Measurements from ENCODE around the gene PRKCZ.

The PRKCZ gene

DNA sequence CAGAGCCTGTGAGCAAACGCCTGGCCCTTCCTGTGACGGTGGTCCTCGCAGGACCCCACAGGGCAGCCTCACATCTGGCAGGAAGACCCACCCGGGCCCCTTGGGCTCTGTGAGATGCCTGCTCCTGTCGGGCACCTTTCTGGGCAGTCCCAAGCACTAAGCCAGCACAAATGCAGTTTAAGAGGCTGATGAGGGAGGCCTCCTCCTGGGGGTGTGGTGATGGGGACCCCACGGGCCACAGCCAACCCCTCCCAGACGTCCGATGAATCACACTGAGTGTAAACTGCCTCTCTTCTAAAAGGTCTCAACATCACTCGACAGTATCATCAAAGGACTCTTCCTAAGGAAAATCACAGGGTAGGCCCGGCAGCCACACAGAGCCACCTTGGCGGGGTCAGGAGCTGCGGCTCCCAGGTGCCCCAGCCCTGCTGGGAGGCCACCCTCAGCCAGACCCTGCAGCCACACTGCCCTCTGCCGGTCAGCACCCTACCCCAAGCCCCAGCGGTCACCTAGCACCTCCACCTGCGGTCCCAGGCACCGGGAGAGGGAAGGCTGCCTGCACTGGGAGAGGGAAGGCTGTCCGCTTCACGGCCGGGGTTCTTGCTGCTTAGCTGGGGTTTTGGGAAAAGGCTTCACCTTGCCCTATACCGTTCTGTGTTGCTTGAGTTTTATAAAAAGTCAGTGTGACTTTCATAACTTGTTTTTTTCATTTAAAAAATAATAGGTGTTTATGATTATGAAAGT, 3.9 kb upstream of the PRKCZ start:
- DNase-seq (ENCODE audit: low read depth in 2 of 2), result no peak

DNA sequence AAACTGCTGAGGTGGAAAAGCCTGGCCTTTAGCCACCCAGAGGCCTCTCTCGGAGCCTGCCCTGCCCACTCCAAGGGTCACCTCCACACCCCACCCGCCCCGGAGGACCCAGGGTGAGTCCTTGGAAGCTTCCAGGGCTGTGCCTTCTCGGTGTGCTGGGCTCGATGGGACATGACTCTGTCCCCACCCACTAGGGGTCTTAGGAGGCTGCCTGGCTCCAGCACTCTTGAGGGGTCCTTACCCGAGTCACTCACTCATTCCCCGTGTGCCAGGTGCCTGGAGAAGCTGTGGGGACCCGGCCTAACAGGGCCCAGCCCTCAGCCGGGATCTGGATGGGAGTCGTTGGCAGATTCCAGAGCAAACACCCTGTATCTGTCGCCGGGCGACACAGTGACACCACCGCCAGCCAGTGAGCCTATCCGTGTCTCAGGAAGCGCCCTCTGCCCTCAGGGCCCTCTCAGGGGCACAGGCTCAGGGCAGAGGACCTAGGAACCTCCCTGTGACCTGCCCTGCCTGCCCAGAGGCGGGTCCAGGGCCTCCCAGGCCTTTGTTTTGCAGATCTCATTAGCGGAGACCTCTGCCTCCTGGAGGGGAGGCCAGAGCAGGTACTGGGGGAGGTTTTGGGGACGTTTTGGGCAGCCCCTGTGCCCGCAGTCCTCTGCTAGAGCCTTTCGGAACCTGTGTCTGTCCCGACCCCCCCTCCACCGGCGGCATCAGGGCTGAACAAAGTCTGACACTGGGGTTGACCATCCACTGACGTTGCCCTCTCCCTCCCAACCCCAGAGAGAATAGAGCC, 3.1 kb upstream of the PRKCZ start:
- DNase-seq (ENCODE audit: low read depth in 2 of 2), result no peak

DNA sequence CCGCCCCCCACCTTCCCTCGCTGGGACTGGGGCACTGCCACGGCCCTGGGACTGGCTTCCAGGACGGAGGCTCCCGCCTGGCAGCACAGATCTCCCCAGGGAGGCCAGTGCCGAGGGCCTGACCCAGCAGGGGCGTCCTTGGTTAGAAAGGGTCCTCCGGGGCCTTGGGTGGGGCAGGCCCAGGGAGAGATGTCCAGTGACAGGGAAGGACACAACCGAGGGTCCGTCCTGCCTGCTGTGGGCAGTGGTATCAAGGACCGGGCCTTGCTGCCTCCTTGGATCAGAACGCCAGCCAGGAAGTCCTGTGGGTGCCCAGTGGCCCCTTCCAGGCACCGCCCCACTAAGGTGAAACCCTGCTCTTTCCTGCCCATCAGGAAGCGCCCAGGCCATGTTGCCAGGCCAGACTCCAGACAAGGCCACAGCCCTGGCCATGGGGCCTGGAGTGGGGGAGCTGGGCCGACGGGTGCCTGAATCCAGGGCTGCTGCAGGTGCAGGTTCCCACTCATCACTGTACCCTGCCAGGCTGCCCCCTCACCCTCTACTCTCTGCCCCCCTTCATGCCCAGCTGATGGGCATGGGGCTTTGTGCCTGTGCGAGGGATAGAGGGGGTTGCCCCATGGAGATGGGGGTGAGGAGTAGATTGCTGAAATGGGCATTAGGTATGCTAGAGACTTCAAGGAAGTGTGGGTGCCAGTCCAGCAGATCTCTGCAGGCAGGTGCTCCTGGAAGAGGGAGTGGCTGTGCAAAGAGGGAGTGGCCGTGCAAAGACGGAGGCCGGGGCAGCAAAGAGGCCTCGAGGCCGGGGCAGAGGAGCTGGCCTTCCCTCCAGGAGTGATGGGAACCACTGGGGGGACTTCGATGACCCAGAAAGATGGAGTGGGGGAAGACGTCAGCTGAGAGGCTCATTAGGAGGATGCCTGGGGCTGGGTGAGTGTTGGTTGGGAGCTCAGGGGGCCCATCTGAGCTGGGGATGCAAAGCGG, 2.2 kb upstream of the PRKCZ start:
- no peak for DNase-seq (ENCODE audit: low read depth in 2 of 2)

DNA sequence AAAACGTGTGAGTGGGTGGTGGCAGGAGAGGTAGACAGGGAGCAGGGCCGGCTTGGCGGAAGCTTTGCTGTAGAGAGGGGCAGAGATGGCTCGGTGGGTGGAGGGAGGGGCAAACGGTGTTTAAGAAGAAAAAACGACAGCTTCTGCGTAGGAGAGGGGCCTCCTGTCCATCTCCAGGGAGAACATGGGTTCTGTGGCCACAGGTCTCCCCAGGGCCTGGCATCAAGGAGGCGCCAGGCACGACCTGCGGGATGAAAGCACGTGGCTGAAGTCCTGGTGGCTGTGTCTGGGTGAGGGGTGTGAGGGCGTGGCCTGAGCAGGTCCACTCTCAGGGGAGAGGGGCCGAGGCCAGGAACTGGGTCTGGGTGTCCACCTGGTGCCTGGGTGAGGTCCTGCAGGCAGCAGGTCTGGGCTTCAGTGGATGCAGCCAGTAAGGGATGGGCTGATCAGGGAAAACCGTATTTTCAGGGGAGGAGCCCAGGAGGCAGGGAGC, 940 bp upstream of the PRKCZ start:
- DNase-seq (ENCODE audit: low read depth in 2 of 2), result no peak

DNA sequence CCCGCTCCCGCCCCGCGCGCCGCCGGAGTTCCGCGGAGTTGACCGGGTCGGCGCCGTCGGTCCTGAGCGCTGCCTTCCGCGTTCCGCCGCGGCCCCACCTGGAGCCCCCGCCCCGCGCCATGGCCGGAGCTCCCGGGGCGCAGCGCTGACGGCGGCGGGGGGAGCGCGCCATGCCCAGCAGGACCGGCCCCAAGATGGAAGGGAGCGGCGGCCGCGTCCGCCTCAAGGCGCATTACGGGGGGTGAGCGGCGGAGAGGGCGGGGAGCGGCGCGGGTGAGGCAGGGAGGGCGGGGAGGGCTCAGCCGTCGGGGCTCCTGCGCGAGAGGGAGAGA, 216 bp downstream of the PRKCZ start:
- DNase-seq (ENCODE audit: low read depth in 2 of 2), result no peak

DNA sequence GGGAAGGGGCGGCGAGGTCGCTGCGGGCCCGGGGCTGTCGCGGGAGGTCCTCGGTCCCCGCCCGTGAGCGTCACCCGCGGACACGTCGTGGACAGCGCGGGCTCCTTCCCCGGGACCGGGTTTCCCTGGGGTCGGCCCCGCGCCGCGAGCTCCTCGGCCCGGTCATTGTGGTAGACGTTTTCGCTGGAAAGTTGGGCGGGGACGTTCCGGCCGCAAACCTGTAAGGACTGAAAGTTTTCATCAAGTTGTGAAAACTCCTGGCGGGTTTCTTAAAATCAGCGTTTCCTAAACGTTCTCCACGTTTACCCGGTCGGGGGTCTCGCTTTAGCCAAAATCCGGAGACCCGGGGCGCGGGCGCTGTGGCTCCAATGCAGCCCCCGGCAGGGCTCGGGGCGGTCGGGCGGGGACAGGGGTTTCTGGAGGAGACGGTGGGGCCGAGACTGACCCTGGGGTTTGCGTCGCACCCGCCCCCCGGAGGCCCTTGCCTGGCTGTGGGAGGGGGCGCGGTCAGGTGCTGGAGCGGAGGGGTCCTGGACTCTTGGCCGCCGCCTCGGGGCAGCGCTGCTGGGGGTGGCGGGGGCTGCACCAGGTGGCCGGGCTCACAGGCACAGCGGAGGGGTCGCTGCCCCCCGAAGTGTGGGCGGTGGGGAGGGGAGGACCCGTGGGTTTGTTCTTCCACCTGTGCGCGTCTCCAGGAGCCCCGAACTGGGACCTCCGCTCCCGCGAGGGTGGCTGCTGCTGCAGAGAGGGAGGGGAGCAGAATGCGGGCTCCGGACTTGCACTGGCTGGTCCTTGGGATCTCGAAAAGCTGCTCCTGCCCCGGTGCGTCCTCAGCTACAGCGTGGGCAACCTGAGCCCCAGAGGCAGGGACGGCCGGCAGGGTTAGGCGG, 827 bp downstream of the PRKCZ start:
- DNase-seq (ENCODE audit: low read depth in 2 of 2), result no peak

DNA sequence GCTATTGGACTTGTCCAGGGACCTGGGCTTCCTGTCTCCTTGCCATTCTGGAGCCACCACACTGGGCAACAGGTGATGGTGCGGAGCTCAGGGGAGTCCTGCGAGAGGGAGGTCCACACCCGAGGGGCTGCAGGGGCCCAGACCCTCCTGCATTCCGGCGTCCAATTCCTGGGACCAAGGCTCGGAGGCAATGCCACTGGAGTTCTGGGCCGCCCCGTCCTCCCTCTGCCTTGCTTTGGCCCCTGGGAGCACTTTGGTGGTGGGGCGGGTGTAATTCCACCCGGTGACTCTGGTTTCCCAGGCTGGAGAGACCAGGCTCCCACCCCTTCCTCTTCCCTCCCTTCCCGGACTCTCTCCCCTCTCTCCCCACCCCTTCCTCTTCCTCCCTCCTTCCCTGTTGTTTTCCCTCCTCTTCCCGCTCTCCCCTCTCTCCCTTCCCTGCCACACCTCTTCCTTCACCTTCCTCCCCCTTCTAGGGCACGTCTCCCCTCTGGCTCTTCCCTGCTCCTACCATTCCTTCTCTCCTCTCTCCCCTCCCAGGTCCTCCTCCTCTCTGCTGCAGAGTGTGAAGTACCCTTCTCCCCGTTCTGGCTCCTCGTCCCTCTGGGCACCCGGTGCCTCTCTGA, 2.0 kb downstream of the PRKCZ start:
- DNase-seq (ENCODE audit: low read depth in 2 of 2), result no peak

DNA sequence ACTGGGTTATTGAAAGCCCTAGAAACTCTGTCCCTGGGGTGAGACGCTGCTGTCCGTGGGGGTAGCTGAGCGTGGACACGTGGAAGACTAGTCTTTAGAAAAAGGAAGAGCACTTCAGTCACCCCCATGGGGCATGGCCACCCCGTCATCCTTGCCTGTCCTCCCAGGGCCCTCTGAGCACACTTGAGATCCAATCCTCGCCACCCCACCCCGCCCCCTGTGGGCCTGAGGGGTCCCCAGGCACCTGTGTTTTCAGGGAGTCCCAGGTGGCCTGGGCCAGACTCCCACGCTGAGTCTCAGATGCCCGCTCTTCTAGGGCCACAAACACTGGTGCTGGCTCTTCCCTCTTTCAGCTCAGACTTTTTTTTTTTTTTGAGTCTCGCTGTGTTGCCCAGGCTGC, 2.5 kb downstream of the PRKCZ start:
- no peak for DNase-seq (ENCODE audit: low read depth in 2 of 2)

DNA sequence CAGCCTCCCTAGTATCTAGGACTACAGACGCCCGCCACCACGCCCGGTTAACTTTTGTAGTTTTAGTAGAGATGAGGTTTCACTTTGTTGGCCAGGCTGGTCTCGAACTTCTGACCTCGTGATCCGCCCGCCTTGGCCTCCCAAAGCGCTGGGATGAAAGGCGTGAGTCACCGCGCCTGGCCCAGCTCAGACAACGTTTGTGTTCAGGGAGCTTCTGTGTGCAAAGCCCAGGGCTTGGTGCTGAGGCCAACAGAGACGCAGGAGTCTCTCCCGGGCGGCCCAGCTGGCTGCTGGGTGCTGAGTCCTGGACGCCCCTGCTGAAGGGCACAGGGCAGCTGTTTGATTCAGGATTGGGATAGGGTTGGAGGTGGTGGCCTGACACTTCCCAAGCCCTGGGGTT, 3.0 kb downstream of the PRKCZ start:
- DNase-seq (ENCODE audit: low read depth in 2 of 2), result no peak

DNA sequence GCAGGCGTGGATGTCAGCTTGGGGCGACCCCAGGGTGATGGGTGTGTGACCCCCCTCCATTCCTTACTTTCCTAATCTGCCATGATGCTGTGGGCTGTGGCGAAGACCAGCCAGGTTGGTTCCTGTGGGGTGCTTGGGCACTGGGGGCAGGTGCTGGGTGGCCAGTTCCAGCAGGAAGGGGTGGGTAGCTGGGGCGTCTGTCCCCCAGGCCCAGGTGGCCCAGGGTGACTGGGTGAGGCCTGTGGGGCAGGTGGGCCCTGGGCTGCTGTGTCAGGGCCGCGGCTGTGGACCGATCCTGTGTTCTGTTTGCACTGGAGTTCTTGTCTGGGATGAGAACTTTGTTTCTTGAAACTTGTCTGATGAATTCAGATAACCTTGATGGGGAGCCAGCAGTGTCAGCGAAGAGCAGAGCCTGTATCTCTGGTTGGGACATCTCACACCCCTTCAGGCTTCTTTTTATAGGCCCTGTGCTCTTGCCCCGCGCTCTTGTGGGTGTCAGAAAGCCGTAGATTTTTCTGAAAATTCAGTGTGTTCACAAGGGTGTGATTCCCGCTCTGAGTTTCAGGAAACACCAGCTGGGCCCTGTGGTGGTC, 3.7 kb downstream of the PRKCZ start:
- no peak for DNase-seq (ENCODE audit: low read depth in 2 of 2)

DNA sequence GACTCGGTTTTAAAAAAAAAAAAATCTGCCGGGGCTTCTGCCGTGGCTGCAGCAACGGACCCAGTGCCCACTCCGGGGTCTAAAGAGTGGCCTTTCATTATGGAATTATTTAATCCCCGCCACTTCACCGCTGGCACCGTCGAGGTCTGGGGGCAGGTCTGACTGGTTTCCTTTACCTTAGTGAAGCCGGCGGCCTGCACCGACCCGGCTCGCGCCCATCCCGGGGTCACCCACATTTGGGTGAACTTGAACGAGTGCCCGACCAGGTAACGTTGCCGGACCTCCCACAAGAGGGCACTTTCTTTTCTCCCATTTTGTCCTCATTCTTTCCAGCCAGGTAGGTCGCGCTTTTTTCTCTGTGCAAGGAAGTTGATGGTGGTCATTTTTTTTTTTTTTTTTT, 4.3 kb downstream of the PRKCZ start:
- DNase-seq (ENCODE audit: low read depth in 2 of 2), result no peak

DNA sequence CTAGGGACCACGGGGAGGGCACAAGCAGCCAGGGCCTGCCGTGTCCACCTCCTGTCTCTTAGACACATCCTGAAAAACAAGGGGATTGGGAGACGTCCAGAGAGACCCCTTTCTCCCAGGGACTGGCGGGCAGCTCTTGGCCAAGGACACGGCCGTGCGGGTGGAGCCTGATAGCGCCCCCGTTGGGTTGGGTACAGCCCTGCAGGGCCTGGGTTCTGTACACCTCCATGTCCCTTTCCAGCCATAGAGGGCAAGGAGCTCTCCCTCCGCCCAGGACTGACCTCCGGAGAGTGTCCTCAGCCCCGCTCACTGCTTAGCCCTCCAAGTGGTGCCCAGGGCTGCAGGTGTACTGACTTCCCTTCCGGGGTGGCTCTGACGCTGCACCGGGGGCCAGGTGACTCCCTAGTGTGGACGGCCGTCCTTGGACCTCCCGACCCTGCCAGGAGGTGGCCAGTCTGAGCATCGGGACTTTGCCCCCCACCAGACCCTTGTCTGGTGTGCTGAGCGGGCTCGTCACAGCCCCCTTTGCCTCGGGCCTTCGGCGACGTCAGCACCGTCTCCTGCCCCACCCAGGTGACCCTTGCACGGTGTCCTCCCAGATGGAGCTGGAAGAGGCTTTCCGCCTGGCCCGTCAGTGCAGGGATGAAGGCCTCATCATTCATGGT, 5.8 kb downstream of the PRKCZ start:
- no peak for DNase-seq (ENCODE audit: low read depth in 2 of 2)

DNA sequence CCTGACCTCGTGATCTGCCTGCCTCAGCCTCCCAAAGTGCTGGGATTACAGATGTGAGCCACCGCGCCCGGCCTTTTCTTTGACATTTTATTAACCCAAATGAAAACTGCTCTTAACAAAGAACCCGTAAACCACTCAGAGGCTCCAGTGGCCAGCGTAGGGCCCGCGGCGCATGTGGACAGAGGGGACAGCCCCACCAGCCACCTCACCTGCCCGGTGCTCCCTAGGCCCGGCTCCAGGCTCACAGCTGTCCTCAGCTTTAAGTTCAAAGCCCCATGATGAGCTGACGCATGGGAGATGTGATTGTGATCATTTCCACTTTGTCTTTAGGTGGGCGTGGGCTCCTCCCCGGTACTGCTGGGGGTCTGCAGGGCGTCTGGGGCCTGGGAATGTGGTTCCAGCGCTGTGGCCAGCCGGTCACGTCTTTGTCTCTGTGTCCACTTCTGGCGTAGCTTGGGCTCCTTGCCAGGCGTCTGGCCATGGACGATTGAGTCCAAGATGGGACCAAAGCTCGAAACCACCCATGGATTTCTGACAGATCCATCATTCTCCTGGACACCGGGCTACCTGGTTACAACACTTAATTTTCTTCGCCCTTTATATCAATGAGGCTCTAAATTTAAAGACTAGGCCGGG, 6.9 kb downstream of the PRKCZ start:
- no peak for DNase-seq (ENCODE audit: low read depth in 2 of 2)

DNA sequence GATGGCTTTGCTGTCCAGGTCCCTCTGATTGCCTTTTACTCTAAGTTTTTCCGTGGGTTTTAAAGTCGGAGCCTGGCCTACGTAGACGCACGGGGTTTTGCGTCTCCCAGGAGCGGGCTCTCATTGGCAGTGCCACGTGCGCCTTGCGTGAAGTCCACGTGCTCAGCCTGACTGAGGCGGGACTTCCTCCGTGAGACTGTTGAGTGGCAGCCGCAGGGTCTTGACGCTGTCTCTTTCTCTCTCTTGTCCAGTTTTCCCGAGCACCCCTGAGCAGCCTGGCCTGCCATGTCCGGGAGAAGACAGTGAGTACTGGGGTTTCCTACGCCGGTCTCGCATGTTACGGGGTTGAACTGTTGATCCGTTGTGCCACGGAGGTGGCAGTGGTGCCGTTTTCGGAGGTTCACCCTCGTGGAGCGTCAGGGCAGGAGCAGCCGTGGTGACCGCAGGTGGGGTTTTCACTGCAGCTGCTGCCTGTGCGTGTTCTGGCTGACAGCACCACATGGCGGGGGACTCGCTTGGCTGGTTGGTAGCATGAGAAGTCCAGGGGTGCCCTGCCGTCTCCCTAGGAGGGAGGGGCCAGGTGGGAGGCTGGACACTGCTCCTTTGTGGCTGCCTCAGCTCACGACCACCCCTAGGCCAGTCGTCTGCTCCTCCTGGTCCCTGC, 9.2 kb downstream of the PRKCZ start:
- no peak for DNase-seq (ENCODE audit: low read depth in 2 of 2)

DNA sequence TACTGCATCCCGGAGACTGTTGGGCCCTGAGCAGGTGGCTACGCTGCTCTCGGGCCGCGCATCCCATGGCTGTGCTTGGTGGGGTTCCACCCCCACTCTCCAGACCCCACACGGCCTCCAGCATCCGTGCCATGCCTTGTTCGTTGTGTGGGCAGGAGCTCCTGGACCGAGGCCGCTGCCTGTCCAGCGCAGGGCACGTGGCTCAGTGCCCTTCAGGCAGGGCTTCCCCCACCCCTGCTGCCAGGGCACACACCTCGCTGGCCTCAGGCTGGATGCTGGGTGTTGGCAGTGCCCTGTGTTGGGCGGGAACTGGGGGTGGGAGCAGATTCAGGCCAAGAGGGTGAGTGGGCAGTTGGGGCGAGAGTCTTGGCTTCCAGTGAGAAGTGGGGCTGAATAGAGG, 9.9 kb downstream of the PRKCZ start:
- no peak for DNase-seq (ENCODE audit: low read depth in 2 of 2)

DNA sequence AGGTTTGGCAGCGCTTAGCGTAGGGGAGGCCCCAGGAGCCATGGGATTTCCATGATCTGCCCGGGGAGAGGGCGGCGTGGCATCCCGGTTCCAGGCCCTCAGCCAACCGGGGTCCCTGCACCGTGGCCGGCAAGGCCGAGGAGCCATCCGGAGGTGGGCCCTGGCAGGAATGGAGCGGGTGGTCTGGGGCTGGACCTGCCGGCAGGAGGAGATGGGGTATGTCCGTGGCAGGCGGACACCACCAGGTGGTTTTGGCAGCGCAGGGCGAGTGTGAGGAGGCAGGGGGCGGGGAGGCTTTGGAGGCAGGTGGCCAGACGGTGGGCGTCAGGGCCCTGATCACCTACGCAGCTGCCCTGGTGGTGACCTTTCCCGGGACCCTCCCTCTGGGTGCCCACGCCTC, 10.3 kb downstream of the PRKCZ start:
- DNase-seq (ENCODE audit: low read depth in 2 of 2), result no peak

DNA sequence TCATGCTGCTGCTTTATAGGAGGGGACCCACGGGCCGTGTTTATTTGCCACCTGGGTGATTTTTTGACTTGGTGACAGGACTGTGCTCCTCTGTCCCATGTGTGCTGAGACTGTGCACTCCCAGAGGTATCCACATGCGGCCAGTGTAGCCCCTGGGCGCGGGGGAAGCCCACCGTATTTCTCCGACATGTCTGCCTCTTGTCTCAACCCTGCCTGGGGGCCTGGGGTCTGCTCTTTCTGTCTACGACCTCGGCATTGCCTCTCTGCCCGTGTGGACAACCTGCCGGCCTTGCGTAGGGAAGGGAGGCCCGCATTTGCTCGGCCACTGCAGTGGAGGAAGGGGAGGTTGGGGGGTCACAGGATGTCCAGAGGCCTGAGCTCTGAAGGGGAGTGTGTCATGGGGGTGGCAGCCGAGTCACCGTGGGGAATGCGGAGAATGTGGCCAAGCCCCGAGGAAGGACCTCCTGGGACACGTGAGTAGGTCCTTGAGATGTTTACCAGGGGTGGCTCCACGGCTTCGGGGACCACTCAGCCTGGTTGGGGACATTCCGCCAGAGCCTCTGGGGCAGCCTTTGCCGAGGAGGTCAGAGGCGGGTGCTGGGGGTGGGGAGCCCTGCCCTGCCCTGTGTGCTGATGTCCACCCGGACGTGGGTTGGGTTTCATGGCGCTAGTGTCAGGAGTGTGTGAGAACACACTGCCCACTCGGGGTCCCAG, 11.0 kb downstream of the PRKCZ start:
- DNase-seq (ENCODE audit: low read depth in 2 of 2), result no peak

DNA sequence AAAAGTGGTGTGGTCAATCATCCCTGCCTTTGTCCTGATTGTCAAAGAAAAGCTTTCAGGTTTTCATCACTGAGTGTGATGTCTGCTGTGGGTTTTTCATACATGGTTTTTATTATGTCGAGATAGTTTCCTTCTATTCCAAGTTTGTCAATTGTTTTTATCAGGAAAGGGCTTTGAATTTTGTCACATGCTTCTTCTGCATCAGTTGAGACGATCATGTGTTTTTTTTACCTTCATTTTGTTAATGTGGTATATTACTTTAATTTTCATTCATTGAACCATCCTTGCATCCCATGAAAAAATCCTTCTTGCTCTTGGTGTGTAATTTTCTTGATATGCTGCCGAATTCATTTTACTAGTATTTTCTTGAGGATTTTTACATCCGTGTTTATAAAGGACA, 15.5 kb downstream of the PRKCZ start:
- no peak for DNase-seq (ENCODE audit: low read depth in 2 of 2)
